GM12873 (cell line): Measurements from ENCODE around the gene CLDN1.
A peak's percentile ranks its signal among the peaks of the same experiment; 100 is the strongest.

ENCODE experiments used
- CTCF ChIP-seq: IDR thresholded peaks from 2 replicates; pipeline ENCODE4 v1.5.1; 2012; ENCODE audit warnings: low read depth, mild to moderate bottlenecking, moderate library complexity, low read length, control low read depth; ENCODE audit not compliant: insufficient read depth; ENCODE audit errors: missing control alignments

Gene CLDN1

GRCh38 chr3:190345027-190345821 is 23.0 kb upstream of the CLDN1 start:
- no peak for TF ChIP-seq CTCF

- TF ChIP-seq CTCF = no peak
Measured at GRCh38 chr3:190340071-190340470, 17.8 kb upstream of the CLDN1 start.

GRCh38 chr3:190339130-190339529 is 16.9 kb upstream of the CLDN1 start:
- TF ChIP-seq CTCF = peak; percentile 34

- TF ChIP-seq CTCF = no peak
Measured at GRCh38 chr3:190338717-190339116, 16.5 kb upstream of the CLDN1 start.

- TF ChIP-seq CTCF = no peak
Measured at GRCh38 chr3:190337301-190337700, 15.1 kb upstream of the CLDN1 start.

GRCh38 chr3:190336516-190337189 is 14.4 kb upstream of the CLDN1 start:
- TF ChIP-seq CTCF = no peak

- TF ChIP-seq CTCF = no peak
Measured at GRCh38 chr3:190333961-190334360, 11.7 kb upstream of the CLDN1 start.
